Keratinocyte (primary cell): ENCODE results near the gene UBE2L5. TPM values are rescaled to one million over a fixed set of nuclear protein-coding genes. Genes with fewer than 3 reads are reported as not detected.

Source experiments
- DNase-seq: peaks from one replicate; pipeline ENCODE4 v3.0.0-alpha.2; 2011; ENCODE audit warnings: low read depth, missing footprints, low spot score
- FAIRE-seq: peaks from 2 replicates; lab custom pipeline; 2011; peaks lifted over from hg19 to GRCh38; lab: Jason Lieb, UNC
- H2AFZ ChIP-seq: 2 replicates; pipeline ENCODE4 v1.6.0; 2012; ENCODE audit warnings: low read length, control low read depth, inconsistent platforms; ENCODE audit not compliant: control insufficient read depth
- H3K27ac ChIP-seq: 2 replicates; pipeline ENCODE4 v1.5.1; 2011; ENCODE audit warnings: low read length; ENCODE audit not compliant: control insufficient read depth, insufficient read depth
- H3K27me3 ChIP-seq: 3 replicates; pipeline ENCODE4 v1.6.0; 2011; ENCODE audit warnings: low read length; ENCODE audit not compliant: control insufficient read depth, insufficient read depth; ENCODE audit errors: extremely low read depth
- H3K36me3 ChIP-seq, 2 experiments: 2 replicates in 1 of 2; 3 replicates in 1 of 2; pipeline ENCODE4 v1.5.1; 2011; ENCODE audit warnings: low read length in 2 of 2, mild to moderate bottlenecking in 1 of 2; ENCODE audit not compliant: control insufficient read depth in 2 of 2, insufficient read depth in 2 of 2; ENCODE audit errors: extremely low read depth in 1 of 2
- H3K4me1 ChIP-seq: 3 replicates; pipeline ENCODE4 v1.5.1; 2011; ENCODE audit warnings: low read length; ENCODE audit not compliant: control insufficient read depth, insufficient read depth; ENCODE audit errors: extremely low read depth
- H3K4me2 ChIP-seq: 3 replicates; pipeline ENCODE4 v1.6.0; 2011; ENCODE audit warnings: low read depth, low read length; ENCODE audit not compliant: control insufficient read depth, insufficient read depth; ENCODE audit errors: extremely low read depth
- H3K4me3 ChIP-seq, 3 experiments: fragments of 200-600 bp in 1 of 3; sonication (generic) in 1 of 3; 2 replicates in 2 of 3; 3 replicates in 1 of 3; pipeline ENCODE4 v1.5.1; 2011 to 2016; ENCODE audit warnings: low read length in 3 of 3, mild to moderate bottlenecking in 3 of 3, control low read depth in 2 of 3, inconsistent platforms in 1 of 3, low read depth in 1 of 3, mixed read lengths in 1 of 3, mixed run types in 1 of 3, moderate library complexity in 1 of 3; ENCODE audit not compliant: control insufficient read depth in 2 of 3, insufficient read depth in 2 of 3; ENCODE audit errors: extremely low read depth in 1 of 3
- H3K79me2 ChIP-seq: 2 replicates; pipeline ENCODE4 v1.6.0; 2012; ENCODE audit warnings: low read length; ENCODE audit not compliant: control insufficient read depth, insufficient read depth
- H3K9ac ChIP-seq: 3 replicates; pipeline ENCODE4 v1.6.0; 2011; ENCODE audit warnings: low read length; ENCODE audit not compliant: control insufficient read depth, insufficient read depth; ENCODE audit errors: extremely low read depth
- H3K9me1 ChIP-seq: 3 replicates; pipeline ENCODE4 v1.6.0; 2011; ENCODE audit warnings: low read length; ENCODE audit not compliant: control insufficient read depth, insufficient read depth; ENCODE audit errors: extremely low read depth
- H3K9me3 ChIP-seq: 2 replicates; pipeline ENCODE4 v1.5.1; 2012; ENCODE audit warnings: low read depth, low read length; ENCODE audit not compliant: control insufficient read depth
- H4K20me1 ChIP-seq: 3 replicates; pipeline ENCODE4 v1.6.0; 2011; ENCODE audit warnings: low read length; ENCODE audit not compliant: control insufficient read depth, insufficient read depth; ENCODE audit errors: extremely low read depth
- CTCF ChIP-seq, 3 experiments: IDR thresholded peaks in 1 of 3; conservative IDR thresholded peaks in 1 of 3; optimal IDR thresholded peaks in 1 of 3; 2 replicates in 2 of 3; 3 replicates in 1 of 3; pipeline versions ENCODE3 to v1.5.1; 2011; ENCODE audit warnings: low read length in 3 of 3, mild to moderate bottlenecking in 3 of 3, moderate library complexity in 2 of 3, control low read depth in 1 of 3, inconsistent platforms in 1 of 3; ENCODE audit not compliant: insufficient read depth in 2 of 3; ENCODE audit errors: extremely low read depth in 1 of 3
- EZH2 ChIP-seq: IDR thresholded peaks from one replicate; pipeline ENCODE4 v1.6.1; 2012; ENCODE audit warnings: inconsistent platforms, mild to moderate bottlenecking, low read length, moderate library complexity
- dilution Hi-C: fragments of 300-500 bp; cut with MboI; formaldehyde crosslinking; loops from one replicate; pipeline ENCODE4 v1.7.0; 2020; ENCODE audit warnings: low sequenced_read_pairs; ENCODE audit not compliant: extremely low pct_ligation_motif_present
- polyA plus RNA-seq, 5 experiments: library from polyadenylated mRNA; depleted of rRNA in 3 of 5; stranded (reverse) in 3 of 5; stranded (forward) in 1 of 5; unstranded in 1 of 5; fragments of >200 nt; gene quantifications; 1 replicate in 1 of 5; 2 replicates in 3 of 5; 3 replicates in 1 of 5; pipeline versions ENCODE4 v1.2.1 to v1.2.3, GENCODE V29; 2011 to 2012; ENCODE audit warnings: missing spikeins in 2 of 5, low read depth in 1 of 5, low replicate concordance in 1 of 5

Gene UBE2L5
- polyA plus RNA-seq, 1 donor (not counting 4 experiments of a cell fraction or from before 2014, with no cell fraction given): 0.38 TPM

GRCh38 chr13:30463787-30464495 lies 41.6 kb downstream of the UBE2L5 start:
- no peak for DNase-seq

GRCh38 chr13:30464496-30465342 lies 42.4 kb downstream of the UBE2L5 start:
- no peaks in the 10 kb centered on the region for H3K9me1 ChIP-seq
- H3K4me2 ChIP-seq: peak overlapping the region; percentile 90
- no peaks in the 10 kb centered on the region for H3K27me3 ChIP-seq
- peak overlapping the region; percentile 51 to 94 (median 67) for H3K4me3 ChIP-seq
- dilution Hi-C loops: no loop called here
- peak overlapping the region; percentile 95 for H3K9ac ChIP-seq
- no peak overlapping the region for H2AFZ ChIP-seq
- H3K36me3 ChIP-seq: peaks cover 1 to 10% of the 10 kb centered on the region in 2 experiments
- H3K79me2 ChIP-seq: peaks cover 23% of the 10 kb centered on the region
- FAIRE-seq (no peak), DNase-seq (no peak)
- peak in 1 of 3 experiments; percentile 6 for TF ChIP-seq CTCF (optimal IDR thresholded peaks at IDR 0.05 in 1 of 3, IDR thresholded peaks at IDR 0.05 in 1 of 3, conservative IDR thresholded peaks at IDR 0.05 in 1 of 3; ENCODE audit: extremely low read depth in 1 of 3, insufficient read depth in 2 of 3, low read length in 3 of 3)
- TF ChIP-seq EZH2: no peak
- peaks cover 16% of the 10 kb centered on the region for H3K4me1 ChIP-seq
- H4K20me1 ChIP-seq: no peaks in the 10 kb centered on the region
- peak overlapping the region; percentile 94 for H3K27ac ChIP-seq
- no peaks in the 10 kb centered on the region for H3K9me3 ChIP-seq

More at GRCh38 chr13:30463787-30464495, 41.6 kb downstream of the UBE2L5 start:
- Histone ChIP-seq H2AFZ (peak overlapping the region; percentile 7), H3K27ac (peak overlapping the region; percentile 94), H3K4me3 (peak overlapping the region; percentile 51 to 94 (median 67)), H3K79me2 (peaks cover 23% of the 10 kb centered on the region), H4K20me1 (no peaks in the 10 kb centered on the region), H3K4me2 (peak overlapping the region; percentile 90), H3K9me3 (no peaks in the 10 kb centered on the region), H3K27me3 (no peaks in the 10 kb centered on the region), H3K9ac (peak overlapping the region; percentile 95), H3K4me1 (peaks cover 16% of the 10 kb centered on the region), H3K9me1 (no peaks in the 10 kb centered on the region), H3K36me3 (peaks cover 1 to 10% of the 10 kb centered on the region in 2 experiments)
- FAIRE-seq: no peak
- TF ChIP-seq EZH2 (no peak), CTCF (optimal IDR thresholded peaks at IDR 0.05 in 1 of 3, IDR thresholded peaks at IDR 0.05 in 1 of 3, conservative IDR thresholded peaks at IDR 0.05 in 1 of 3; ENCODE audit: extremely low read depth in 1 of 3, insufficient read depth in 2 of 3, low read length in 3 of 3) (no peak)
- dilution Hi-C loops: no loop called here
